GM12878 (cell line): ENCODE data around the gene SEMA5A.

Experiments
- BACH1 ChIP-seq: fragments of 450-650 bp; IDR thresholded peaks from 2 replicates; pipeline ENCODE4 v1.6.1; 2017; ENCODE audit warnings: mild to moderate bottlenecking, borderline replicate concordance
- BMI1 ChIP-seq: fragments of 450-650 bp; IDR thresholded peaks from 2 replicates; pipeline ENCODE4 v1.6.1; 2016; ENCODE audit warnings: mild to moderate bottlenecking, moderate library complexity, borderline replicate concordance
- BRCA1 ChIP-seq: IDR thresholded peaks from 2 replicates; pipeline ENCODE4 v1.6.1; 2011; ENCODE audit warnings: low read depth, low read length, improper control_type of control experiment
- CBX5 ChIP-seq: sonication (generic); IDR thresholded peaks from 2 replicates; pipeline ENCODE4 v1.6.1; 2016; ENCODE audit warnings: low read depth, moderate library complexity, mild to moderate bottlenecking, inconsistent platforms
- IRF3 ChIP-seq: fragments of 450-650 bp; IDR thresholded peaks from 2 replicates; pipeline ENCODE4 v1.6.1; 2014; ENCODE audit warnings: mild to moderate bottlenecking
- MXI1 ChIP-seq: fragments of 150-350 bp; IDR thresholded peaks from 2 replicates; pipeline ENCODE4 v1.6.1; 2011; ENCODE audit warnings: low read depth, mild to moderate bottlenecking, inconsistent platforms, low read length, improper control_type of control experiment
- NBN ChIP-seq: fragments of 450-650 bp; IDR thresholded peaks from 2 replicates; pipeline ENCODE4 v1.6.1; 2016
- NFYB ChIP-seq: IDR thresholded peaks from 2 replicates; pipeline ENCODE4 v1.6.1; 2011; ENCODE audit warnings: low read depth, mild to moderate bottlenecking, low read length, improper control_type of control experiment, moderate library complexity; ENCODE audit not compliant: insufficient read depth
- PAX5 ChIP-seq: IDR thresholded peaks from 2 replicates; pipeline ENCODE4 v1.6.1; 2011; ENCODE audit warnings: low read depth, low read length, borderline replicate concordance
- SMC3 ChIP-seq: IDR thresholded peaks from 2 replicates; pipeline ENCODE4 v1.6.1; 2011; ENCODE audit warnings: low read length, improper control_type of control experiment, borderline replicate concordance
- SUZ12 ChIP-seq: fragments of 200-600 bp; sonication (generic); IDR thresholded peaks from one replicate; pipeline ENCODE4 v1.6.1; 2018; ENCODE audit warnings: antibody characterized with exemption, mild to moderate bottlenecking; ENCODE audit not compliant: unreplicated experiment
- TF ChIP-seq, protein P1 (sequence below), 3 experiments: IDR thresholded peaks in 2 of 3; conservative IDR thresholded peaks in 1 of 3; 2 replicates each; pipeline ENCODE4 v1.5.1; 2011; ENCODE audit warnings: low read depth in 3 of 3, low read length in 3 of 3, mild to moderate bottlenecking in 3 of 3, control low read depth in 2 of 3, moderate library complexity in 2 of 3, inconsistent platforms in 1 of 3, mixed read lengths in 1 of 3; ENCODE audit not compliant: control insufficient read depth in 2 of 3, insufficient read depth in 1 of 3; ENCODE audit errors: extremely low read depth in 1 of 3
- TF ChIP-seq, protein P2 (sequence below): IDR thresholded peaks from 2 replicates; pipeline ENCODE4 v1.6.1; 2011; ENCODE audit warnings: low read depth, mild to moderate bottlenecking, low read length, moderate library complexity, borderline replicate concordance; ENCODE audit errors: extremely low read depth
- TF ChIP-seq, protein P3 (sequence below): IDR thresholded peaks from 2 replicates; pipeline ENCODE4 v1.6.1; 2012; ENCODE audit warnings: mild to moderate bottlenecking, low read depth, low read length

DNA sequence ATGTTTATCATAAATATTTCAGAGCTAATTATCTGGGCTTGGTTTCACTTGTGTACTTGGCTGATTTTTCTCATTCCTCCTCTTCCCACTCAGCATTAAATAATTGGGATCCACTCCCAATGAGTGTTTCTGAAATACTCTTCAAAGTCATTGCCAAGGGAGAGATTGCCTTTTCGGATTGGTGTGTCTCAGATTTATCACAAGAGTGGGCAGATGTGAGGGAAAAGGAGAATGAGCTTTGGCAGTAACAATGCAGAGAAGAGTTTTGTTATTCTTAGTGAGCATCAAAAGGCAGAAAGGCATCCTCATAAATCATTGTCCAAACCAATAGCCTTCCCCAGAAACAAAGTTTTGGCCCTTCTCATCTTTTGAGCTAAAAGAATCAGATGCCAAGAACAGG is 79.2 kb downstream of the SEMA5A start:
- TF ChIP-seq, protein P1, sequence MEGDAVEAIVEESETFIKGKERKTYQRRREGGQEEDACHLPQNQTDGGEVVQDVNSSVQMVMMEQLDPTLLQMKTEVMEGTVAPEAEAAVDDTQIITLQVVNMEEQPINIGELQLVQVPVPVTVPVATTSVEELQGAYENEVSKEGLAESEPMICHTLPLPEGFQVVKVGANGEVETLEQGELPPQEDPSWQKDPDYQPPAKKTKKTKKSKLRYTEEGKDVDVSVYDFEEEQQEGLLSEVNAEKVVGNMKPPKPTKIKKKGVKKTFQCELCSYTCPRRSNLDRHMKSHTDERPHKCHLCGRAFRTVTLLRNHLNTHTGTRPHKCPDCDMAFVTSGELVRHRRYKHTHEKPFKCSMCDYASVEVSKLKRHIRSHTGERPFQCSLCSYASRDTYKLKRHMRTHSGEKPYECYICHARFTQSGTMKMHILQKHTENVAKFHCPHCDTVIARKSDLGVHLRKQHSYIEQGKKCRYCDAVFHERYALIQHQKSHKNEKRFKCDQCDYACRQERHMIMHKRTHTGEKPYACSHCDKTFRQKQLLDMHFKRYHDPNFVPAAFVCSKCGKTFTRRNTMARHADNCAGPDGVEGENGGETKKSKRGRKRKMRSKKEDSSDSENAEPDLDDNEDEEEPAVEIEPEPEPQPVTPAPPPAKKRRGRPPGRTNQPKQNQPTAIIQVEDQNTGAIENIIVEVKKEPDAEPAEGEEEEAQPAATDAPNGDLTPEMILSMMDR (IDR thresholded peaks at IDR 0.05 in 2 of 3, conservative IDR thresholded peaks at IDR 0.05 in 1 of 3; ENCODE audit: control insufficient read depth in 2 of 3, extremely low read depth in 1 of 3, insufficient read depth in 1 of 3, low read depth in 3 of 3, low read length in 3 of 3): no peak
- TF ChIP-seq NBN (no peak), NFYB (no peak), BRCA1 (no peak), IRF3 (no peak), PAX5 (no peak), SUZ12 (no peak), CBX5 (no peak), BACH1 (no peak), BMI1 (no peak), MXI1 (no peak), SMC3 (no peak)
- TF ChIP-seq, protein P2, sequence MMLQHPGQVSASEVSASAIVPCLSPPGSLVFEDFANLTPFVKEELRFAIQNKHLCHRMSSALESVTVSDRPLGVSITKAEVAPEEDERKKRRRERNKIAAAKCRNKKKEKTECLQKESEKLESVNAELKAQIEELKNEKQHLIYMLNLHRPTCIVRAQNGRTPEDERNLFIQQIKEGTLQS: no peak
- TF ChIP-seq, protein P3, sequence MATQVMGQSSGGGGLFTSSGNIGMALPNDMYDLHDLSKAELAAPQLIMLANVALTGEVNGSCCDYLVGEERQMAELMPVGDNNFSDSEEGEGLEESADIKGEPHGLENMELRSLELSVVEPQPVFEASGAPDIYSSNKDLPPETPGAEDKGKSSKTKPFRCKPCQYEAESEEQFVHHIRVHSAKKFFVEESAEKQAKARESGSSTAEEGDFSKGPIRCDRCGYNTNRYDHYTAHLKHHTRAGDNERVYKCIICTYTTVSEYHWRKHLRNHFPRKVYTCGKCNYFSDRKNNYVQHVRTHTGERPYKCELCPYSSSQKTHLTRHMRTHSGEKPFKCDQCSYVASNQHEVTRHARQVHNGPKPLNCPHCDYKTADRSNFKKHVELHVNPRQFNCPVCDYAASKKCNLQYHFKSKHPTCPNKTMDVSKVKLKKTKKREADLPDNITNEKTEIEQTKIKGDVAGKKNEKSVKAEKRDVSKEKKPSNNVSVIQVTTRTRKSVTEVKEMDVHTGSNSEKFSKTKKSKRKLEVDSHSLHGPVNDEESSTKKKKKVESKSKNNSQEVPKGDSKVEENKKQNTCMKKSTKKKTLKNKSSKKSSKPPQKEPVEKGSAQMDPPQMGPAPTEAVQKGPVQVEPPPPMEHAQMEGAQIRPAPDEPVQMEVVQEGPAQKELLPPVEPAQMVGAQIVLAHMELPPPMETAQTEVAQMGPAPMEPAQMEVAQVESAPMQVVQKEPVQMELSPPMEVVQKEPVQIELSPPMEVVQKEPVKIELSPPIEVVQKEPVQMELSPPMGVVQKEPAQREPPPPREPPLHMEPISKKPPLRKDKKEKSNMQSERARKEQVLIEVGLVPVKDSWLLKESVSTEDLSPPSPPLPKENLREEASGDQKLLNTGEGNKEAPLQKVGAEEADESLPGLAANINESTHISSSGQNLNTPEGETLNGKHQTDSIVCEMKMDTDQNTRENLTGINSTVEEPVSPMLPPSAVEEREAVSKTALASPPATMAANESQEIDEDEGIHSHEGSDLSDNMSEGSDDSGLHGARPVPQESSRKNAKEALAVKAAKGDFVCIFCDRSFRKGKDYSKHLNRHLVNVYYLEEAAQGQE: no peak
